Esophagus muscularis mucosa (tissue), 4 donors: ENCODE data around the gene TEX44. TPM values are rescaled to one million over a fixed set of nuclear protein-coding genes. Genes with fewer than 3 reads are reported as not detected.

Experiments used
- DNase-seq: peaks from one replicate; pipeline ENCODE4 v3.0.0-alpha.2; 2017; ENCODE audit errors: extremely low spot score
- H3K27ac ChIP-seq, 4 donors: fragments of 200-600 bp; sonication (generic); replicated peaks in 1 of 4; 1 replicate in 3 of 4; 2 replicates in 1 of 4; pipeline ENCODE4 v1.5.1; 2016 to 2019; ENCODE audit warnings: mild to moderate bottlenecking in 1 of 4
- H3K27me3 ChIP-seq, 4 donors: fragments of 200-600 bp; sonication (generic); one replicate each; pipeline versions ENCODE4 v1.5.1 to v1.6.0; 2016 to 2019
- H3K36me3 ChIP-seq, 4 donors: fragments of 200-600 bp; sonication (generic); one replicate each; pipeline ENCODE4 v1.5.1; 2016 to 2019
- H3K4me1 ChIP-seq, 4 donors: fragments of 200-600 bp; sonication (generic); one replicate each; pipeline ENCODE4 v1.5.1; 2016 to 2019
- H3K4me3 ChIP-seq, 4 donors: fragments of 200-600 bp; sonication (generic); 1 replicate in 2 of 4; 2 replicates in 2 of 4; pipeline ENCODE4 v1.5.1; 2016 to 2019; ENCODE audit warnings: mild to moderate bottlenecking in 4 of 4, moderate library complexity in 1 of 4
- H3K9me3 ChIP-seq, 4 donors: fragments of 200-600 bp; sonication (generic); 1 replicate in 3 of 4; 2 replicates in 1 of 4; pipeline ENCODE4 v1.5.1; 2016 to 2019
- EP300 ChIP-seq: sonication (generic); formaldehyde crosslinking; IDR thresholded peaks from one replicate; pipeline ENCODE4 v1.6.1; 2017; ENCODE audit warnings: antibody characterized with exemption
- POLR2A ChIP-seq: fragments of 450-650 bp; IDR thresholded peaks from one replicate; pipeline ENCODE4 v1.6.1; 2017; ENCODE audit warnings: antibody characterized with exemption, moderate library complexity, mild to moderate bottlenecking, low read depth
- POLR2AphosphoS5 ChIP-seq, 2 donors: sonication (generic); formaldehyde crosslinking; IDR thresholded peaks; one replicate each; pipeline ENCODE4 v1.6.1; 2017; ENCODE audit warnings: antibody characterized with exemption in 2 of 2
- WGBS: methylation state at CpG from one replicate; pipeline ENCODE4 v1.1.5; 2018; 5-methylcytosine and 5-hydroxymethylcytosine counted together
- intact Hi-C: fragments of 100-400 bp; cut with DNase I; formaldehyde crosslinking; loops from one replicate; pipeline ENCODE4 v1.15.1; 2023
- total RNA-seq, 4 donors: library from RNA; depleted of rRNA; stranded (reverse); fragments of >200 nt; gene quantifications; one replicate each; pipeline versions ENCODE4 v1.1.0 to v1.2.1, GENCODE V29; 2016
- TF ChIP-seq, protein P1 (sequence below), 3 experiments: fragments of 200-600 bp in 2 of 3; fragments of 450-650 bp in 1 of 3; sonication (generic) in 2 of 3; IDR thresholded peaks; one replicate each; pipeline ENCODE4 v1.5.1; 2017 to 2019; ENCODE audit warnings: antibody characterized with exemption in 3 of 3, mild to moderate bottlenecking in 2 of 3, moderate library complexity in 1 of 3

The TEX44 gene
- total RNA-seq, 4 donors from 2014 or later, result not detected

DNA sequence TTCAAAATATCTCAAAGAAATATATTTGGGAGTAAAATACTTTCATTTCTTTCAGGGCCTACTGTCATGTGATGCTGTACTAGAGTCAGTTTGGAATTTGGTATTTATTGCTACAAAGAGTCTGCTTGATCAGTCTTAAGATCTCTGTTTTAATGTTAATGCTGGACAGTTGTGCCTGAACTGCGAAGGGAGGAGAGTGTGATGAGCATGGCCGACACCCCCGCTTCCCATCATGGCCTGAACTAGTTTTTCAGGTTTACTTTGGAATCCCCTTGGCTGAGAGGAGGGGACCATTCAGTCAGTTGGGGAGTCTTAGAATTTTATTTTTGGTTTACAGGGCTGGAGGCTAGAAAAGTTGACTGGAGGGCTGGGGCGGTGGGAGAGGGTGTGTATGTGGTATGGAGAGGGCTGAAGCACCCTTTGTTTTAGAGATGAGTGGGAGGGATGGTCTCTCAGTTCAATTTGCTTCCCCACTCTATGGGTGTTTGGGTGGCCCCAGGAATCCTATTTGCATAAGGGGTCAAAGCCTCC lies 20.9 kb upstream of the TEX44 start:
- no peak for TF ChIP-seq POLR2AphosphoS5 (IDR thresholded peaks at IDR 0.05)
- no peak for TF ChIP-seq POLR2A
- no peak for TF ChIP-seq EP300
- TF ChIP-seq, protein P1, sequence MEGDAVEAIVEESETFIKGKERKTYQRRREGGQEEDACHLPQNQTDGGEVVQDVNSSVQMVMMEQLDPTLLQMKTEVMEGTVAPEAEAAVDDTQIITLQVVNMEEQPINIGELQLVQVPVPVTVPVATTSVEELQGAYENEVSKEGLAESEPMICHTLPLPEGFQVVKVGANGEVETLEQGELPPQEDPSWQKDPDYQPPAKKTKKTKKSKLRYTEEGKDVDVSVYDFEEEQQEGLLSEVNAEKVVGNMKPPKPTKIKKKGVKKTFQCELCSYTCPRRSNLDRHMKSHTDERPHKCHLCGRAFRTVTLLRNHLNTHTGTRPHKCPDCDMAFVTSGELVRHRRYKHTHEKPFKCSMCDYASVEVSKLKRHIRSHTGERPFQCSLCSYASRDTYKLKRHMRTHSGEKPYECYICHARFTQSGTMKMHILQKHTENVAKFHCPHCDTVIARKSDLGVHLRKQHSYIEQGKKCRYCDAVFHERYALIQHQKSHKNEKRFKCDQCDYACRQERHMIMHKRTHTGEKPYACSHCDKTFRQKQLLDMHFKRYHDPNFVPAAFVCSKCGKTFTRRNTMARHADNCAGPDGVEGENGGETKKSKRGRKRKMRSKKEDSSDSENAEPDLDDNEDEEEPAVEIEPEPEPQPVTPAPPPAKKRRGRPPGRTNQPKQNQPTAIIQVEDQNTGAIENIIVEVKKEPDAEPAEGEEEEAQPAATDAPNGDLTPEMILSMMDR (IDR thresholded peaks at IDR 0.05), result no peak
- 85% methylated on average over 4 of the region's 4 CpGs for WGBS
- peaks cover 0 to 3% (median 0%) of the 10 kb centered on the region in 4 donors for H3K9me3 ChIP-seq
- no peak for DNase-seq
- H3K27me3 ChIP-seq, result no peaks in the 10 kb centered on the region
- intact Hi-C loops, result no loop called here
- H3K27ac ChIP-seq, result no peak overlapping the region
- H3K4me3 ChIP-seq, result no peak overlapping the region
- H3K4me1 ChIP-seq, result peaks cover 0 to 5% (median 2%) of the 10 kb centered on the region in 4 donors
- H3K36me3 ChIP-seq, result no peaks in the 10 kb centered on the region

DNA sequence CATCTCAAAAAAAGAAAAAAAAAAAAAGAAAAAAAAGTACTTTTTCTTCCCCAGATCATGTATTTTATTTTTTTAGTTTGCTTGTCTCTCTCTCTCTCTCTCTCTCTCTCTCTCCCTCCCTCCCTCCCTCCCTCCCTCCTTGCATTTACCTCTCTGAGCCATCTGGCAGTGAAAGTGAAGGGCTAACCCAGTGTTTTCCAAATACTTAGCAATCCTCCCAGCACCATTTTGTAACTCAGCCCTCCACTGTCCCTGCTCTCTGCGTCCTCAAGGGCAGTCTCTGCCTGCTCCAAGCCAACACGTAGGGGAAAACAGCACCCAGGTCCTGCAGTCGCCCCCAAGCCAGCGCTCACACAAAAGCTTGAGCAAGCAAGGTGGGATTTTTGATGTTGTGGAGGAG lies 19.6 kb upstream of the TEX44 start:
- Histone ChIP-seq H3K4me3 (no peak overlapping the region), H3K4me1 (peaks cover 0 to 5% (median 2%) of the 10 kb centered on the region in 4 donors), H3K36me3 (no peaks in the 10 kb centered on the region), H3K27ac (no peak overlapping the region), H3K9me3 (no peaks in the 10 kb centered on the region), H3K27me3 (no peaks in the 10 kb centered on the region)
- DNase-seq, result no peak
- 75% methylated on average over 4 of the region's 4 CpGs for WGBS
- no peak for TF ChIP-seq POLR2AphosphoS5 (IDR thresholded peaks at IDR 0.05)
- TF ChIP-seq, protein P1 (IDR thresholded peaks at IDR 0.05), result no peak
- TF ChIP-seq EP300, result no peak
- TF ChIP-seq POLR2A, result no peak
- intact Hi-C loops, result no loop called here

DNA sequence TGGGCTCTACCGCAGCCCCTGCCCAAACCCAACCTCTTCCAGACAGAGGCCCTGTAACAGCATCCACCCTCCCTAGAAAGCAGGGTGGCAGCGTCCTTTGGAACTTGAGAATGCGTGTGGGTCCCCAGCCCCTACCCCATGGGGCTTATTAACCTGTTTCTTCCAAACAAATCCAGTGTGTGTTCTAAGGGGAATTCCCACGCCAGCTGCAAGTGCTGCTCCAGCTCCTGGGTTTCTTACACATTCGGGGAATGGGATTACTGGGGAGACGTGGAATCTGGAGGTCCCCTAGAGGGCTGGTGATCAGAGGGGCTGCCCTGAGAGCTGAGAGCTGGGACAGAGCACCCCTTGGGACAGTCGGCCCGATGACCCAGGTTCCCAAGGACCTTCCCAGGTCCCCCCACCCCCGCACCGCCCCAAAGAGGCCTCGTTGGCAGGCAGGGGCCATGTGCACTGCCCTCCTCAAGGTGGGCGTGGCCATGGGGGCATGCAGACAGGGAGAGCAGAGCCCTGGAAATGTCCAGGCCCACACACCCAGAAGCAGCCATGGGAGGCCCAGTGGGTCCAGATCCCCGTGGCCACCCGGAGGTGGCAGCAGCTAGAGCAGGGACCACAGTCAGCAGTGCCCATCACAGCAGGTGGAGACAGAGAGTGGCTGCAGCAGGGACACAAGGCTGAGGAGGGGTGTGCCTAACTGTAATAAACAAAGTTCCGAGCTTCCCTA lies 18.8 kb upstream of the TEX44 start:
- no peak for DNase-seq
- peaks cover 0 to 5% (median 0%) of the 10 kb centered on the region in 4 donors for H3K4me1 ChIP-seq
- intact Hi-C loops, result no loop called here
- no peak overlapping the region for H3K4me3 ChIP-seq
- no peak overlapping the region for H3K27ac ChIP-seq
- 91% methylated on average over 7 of the region's 15 CpGs for WGBS
- no peaks in the 10 kb centered on the region for H3K9me3 ChIP-seq
- H3K27me3 ChIP-seq, result no peaks in the 10 kb centered on the region
- no peaks in the 10 kb centered on the region for H3K36me3 ChIP-seq
- TF ChIP-seq, protein P1 (IDR thresholded peaks at IDR 0.05), result no peak
- no peak for TF ChIP-seq POLR2A
- no peak for TF ChIP-seq EP300
- TF ChIP-seq POLR2AphosphoS5 (IDR thresholded peaks at IDR 0.05), result no peak

DNA sequence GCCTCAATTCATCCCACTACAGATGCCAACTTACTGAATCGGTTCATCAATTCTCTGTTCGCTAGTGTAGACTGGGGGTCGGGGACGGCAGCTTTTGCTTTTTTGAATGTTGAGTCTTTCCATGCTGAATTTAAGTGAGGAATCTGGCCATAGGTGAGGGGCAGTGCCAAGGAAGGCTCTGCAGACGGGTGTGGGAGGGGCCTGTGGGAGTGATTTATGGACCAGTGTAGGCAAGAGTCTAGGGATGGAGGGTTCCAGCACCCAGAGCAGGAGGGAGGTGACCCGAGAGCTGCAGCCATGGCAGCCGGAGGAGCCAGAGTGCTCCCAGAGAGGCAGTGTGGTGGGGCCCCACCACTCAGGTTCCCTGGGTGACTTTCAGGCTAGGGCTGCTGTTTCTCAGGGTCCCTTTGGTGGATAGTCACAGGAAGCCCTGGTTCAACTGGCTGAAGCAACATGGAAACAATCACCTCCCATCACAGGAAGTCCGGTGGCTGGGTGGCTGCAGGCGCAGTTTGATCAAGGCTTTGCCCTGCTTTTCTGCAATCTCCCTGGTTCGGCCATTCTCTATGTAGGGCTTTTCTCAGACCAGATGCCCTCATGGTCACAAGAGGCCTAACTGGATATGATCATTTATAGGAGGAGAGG lies 16.9 kb upstream of the TEX44 start:
- Histone ChIP-seq H3K36me3 (no peaks in the 10 kb centered on the region), H3K27me3 (no peaks in the 10 kb centered on the region), H3K4me1 (peaks cover 0 to 5% (median 0%) of the 10 kb centered on the region in 4 donors), H3K27ac (no peak overlapping the region), H3K9me3 (no peaks in the 10 kb centered on the region), H3K4me3 (no peak overlapping the region)
- no peak for DNase-seq
- TF ChIP-seq POLR2AphosphoS5 (IDR thresholded peaks at IDR 0.05), result no peak
- TF ChIP-seq POLR2A, result no peak
- TF ChIP-seq, protein P1 (IDR thresholded peaks at IDR 0.05), result no peak
- TF ChIP-seq EP300, result no peak
- intact Hi-C loops, result no loop called here
- 95% methylated on average over 10 of the region's 10 CpGs for WGBS
